Transverse colon (tissue), 4 donors: ENCODE results near the gene CHMP6. TPM values are rescaled to one million over a fixed set of nuclear protein-coding genes. Genes with fewer than 3 reads are reported as not detected.

ENCODE experiments used
- DNase-seq: peaks from one replicate; pipeline ENCODE4 v3.0.0-alpha.2; 2019
- H3K27ac ChIP-seq, 4 donors: fragments of 200-600 bp; sonication (generic); 2 replicates each; pipeline ENCODE4 v1.5.1; 2016 to 2018; ENCODE audit warnings: inconsistent platforms in 4 of 4
- H3K27me3 ChIP-seq: fragments of 200-600 bp; sonication (generic); 2 replicates; pipeline ENCODE4 v1.5.1; 2017; ENCODE audit warnings: inconsistent platforms
- H3K36me3 ChIP-seq, 4 donors: fragments of 200-600 bp; sonication (generic); 2 replicates each; pipeline ENCODE4 v1.5.1; 2017 to 2019; ENCODE audit warnings: inconsistent platforms in 4 of 4
- H3K4me1 ChIP-seq, 4 donors: fragments of 200-600 bp; sonication (generic); 2 replicates each; pipeline ENCODE4 v1.5.1; 2017 to 2020; ENCODE audit warnings: inconsistent platforms in 4 of 4
- H3K4me3 ChIP-seq, 4 donors: fragments of 200-600 bp; sonication (generic); 1 replicate in 1 of 4; 2 replicates in 3 of 4; pipeline versions ENCODE4 v1.5.1 to v1.6.1; 2017 to 2019; ENCODE audit warnings: inconsistent platforms in 4 of 4
- H3K9me3 ChIP-seq, 2 donors: fragments of 200-600 bp; sonication (generic); 2 replicates each; pipeline ENCODE4 v1.5.1; 2017 to 2019; ENCODE audit warnings: inconsistent platforms in 2 of 2
- CTCF ChIP-seq, 5 experiments: fragments of 200-600 bp in 3 of 5; fragments of 450-650 bp in 2 of 5; sonication (generic) in 3 of 5; IDR thresholded peaks; 1 replicate in 2 of 5; 2 replicates in 3 of 5; pipeline ENCODE4 v1.5.1; 2016 to 2017; ENCODE audit warnings: antibody characterized with exemption in 5 of 5, inconsistent platforms in 3 of 5, mild to moderate bottlenecking in 2 of 5, moderate library complexity in 1 of 5
- EP300 ChIP-seq: sonication (generic); formaldehyde crosslinking; IDR thresholded peaks from one replicate; pipeline ENCODE4 v1.6.1; 2017; ENCODE audit warnings: antibody characterized with exemption, low read depth
- POLR2A ChIP-seq: fragments of 450-650 bp; IDR thresholded peaks from one replicate; pipeline ENCODE4 v1.6.1; 2016; ENCODE audit warnings: antibody characterized with exemption, mild to moderate bottlenecking, moderate library complexity
- POLR2AphosphoS5 ChIP-seq, 3 donors: sonication (generic); formaldehyde crosslinking; IDR thresholded peaks; one replicate each; pipeline ENCODE4 v1.6.1; 2016; ENCODE audit warnings: antibody characterized with exemption in 3 of 3
- WGBS, 2 donors: methylation state at CpG; one replicate each; pipeline ENCODE4 v1.1.5; 2018; ENCODE audit warnings: low coverage in 1 of 2; 5-methylcytosine and 5-hydroxymethylcytosine counted together
- in situ Hi-C, 4 donors: fragments of 200-750 bp; cut with MboI; loops; one replicate each; pipeline versions ENCODE4 v1.15.0 to v1.15.1; 2017; ENCODE audit warnings: low sequenced_read_pairs in 3 of 4, low pct_ligation_motif_present in 1 of 4, low pct_unique_long_range_greater_than_20kb in 1 of 4
- intact Hi-C: fragments of 100-400 bp; cut with DNase I; formaldehyde crosslinking; loops from one replicate; pipeline ENCODE4 v1.15.1; 2023; ENCODE audit warnings: low total_unique reads
- total RNA-seq, 4 donors: library from RNA; depleted of rRNA; stranded (reverse); fragments of >200 nt; gene quantifications; one replicate each; pipeline ENCODE4 v1.1.0, GENCODE V29; 2016

Gene CHMP6
- total RNA-seq, 4 donors from 2014 or later, result 38.6 to 107 (median 41.7) TPM

GRCh38 chr17:80964544-80964856 is 27.1 kb upstream of the CHMP6 start:
- peaks cover 5 to 31% (median 19%) of the 10 kb centered on the region in 4 donors for H3K4me1 ChIP-seq
- intact Hi-C loops, result no loop called here

GRCh38 chr17:80964859-80965580 is 26.6 kb upstream of the CHMP6 start:
- Histone ChIP-seq H3K4me3 (no peak overlapping the region), H3K4me1 (peaks cover under 1 to 32% (median 17%) of the 10 kb centered on the region in 4 donors), H3K27me3 (peaks cover 10% of the 10 kb centered on the region), H3K9me3 (no peaks in the 10 kb centered on the region), H3K36me3 (no peaks in the 10 kb centered on the region), H3K27ac (no peak overlapping the region)
- WGBS, 2 donors, result 80 to 89% methylated on average over 2 to 36 of the region's 36 CpGs
- in situ Hi-C loops, result no loop called here
- no peak for DNase-seq
- no peak for TF ChIP-seq POLR2A
- TF ChIP-seq CTCF (IDR thresholded peaks at IDR 0.05), result no peak
- no peak for TF ChIP-seq POLR2AphosphoS5 (IDR thresholded peaks at IDR 0.05)
- no peak for TF ChIP-seq EP300
- intact Hi-C loops, result no loop called here

More at GRCh38 chr17:80964544-80964856, 27.1 kb upstream of the CHMP6 start:
- TF ChIP-seq POLR2A (no peak), CTCF (IDR thresholded peaks at IDR 0.05) (no peak), POLR2AphosphoS5 (IDR thresholded peaks at IDR 0.05) (no peak), EP300 (no peak)
- no peak overlapping the region for H3K4me3 ChIP-seq
- no peaks in the 10 kb centered on the region for H3K36me3 ChIP-seq
- 96% methylated on average over 14 of the region's 14 CpGs; no CpG with 5 or more reads in 1 of the 2 donors for WGBS, 2 donors
- no peaks in the 10 kb centered on the region for H3K9me3 ChIP-seq
- H3K27ac ChIP-seq, result no peak overlapping the region
- no peak for DNase-seq
- in situ Hi-C loops, result no loop called here
- peaks cover 5% of the 10 kb centered on the region for H3K27me3 ChIP-seq

DNA sequence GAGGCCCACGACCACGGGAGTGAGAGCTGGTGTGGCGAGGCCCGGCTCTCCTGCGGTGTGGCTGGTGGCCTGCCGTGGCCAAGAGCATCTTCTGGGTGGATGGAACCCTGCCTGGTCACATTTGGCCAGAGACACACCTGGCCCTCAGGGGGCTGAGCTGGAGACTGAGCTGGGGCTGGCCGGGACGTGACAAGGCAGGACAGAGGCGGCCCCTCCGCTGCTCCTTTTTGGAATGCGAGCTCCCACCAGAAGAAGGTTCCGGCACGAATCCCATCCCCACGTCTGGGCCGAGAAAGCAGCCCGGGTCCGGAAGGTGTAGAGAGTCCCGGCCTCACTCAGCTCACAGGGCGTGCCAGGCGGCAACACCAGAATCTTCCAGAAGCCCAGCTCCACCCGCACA is 26.0 kb upstream of the CHMP6 start:
- intact Hi-C loops (no loop called here), in situ Hi-C loops (no loop called here)
- H3K4me1 ChIP-seq, result peaks cover 0 to 29% (median 19%) of the 10 kb centered on the region in 4 donors
- peaks cover 15% of the 10 kb centered on the region for H3K27me3 ChIP-seq
- TF ChIP-seq EP300, result no peak
- no peak for TF ChIP-seq POLR2AphosphoS5 (IDR thresholded peaks at IDR 0.05)
- no peak for TF ChIP-seq POLR2A
- no peak for TF ChIP-seq CTCF (IDR thresholded peaks at IDR 0.05)
- H3K4me3 ChIP-seq, result no peak overlapping the region
- H3K36me3 ChIP-seq, result no peaks in the 10 kb centered on the region
- H3K9me3 ChIP-seq, result no peaks in the 10 kb centered on the region
- H3K27ac ChIP-seq, result no peak overlapping the region
- no peak for DNase-seq
- WGBS, 2 donors, result 91% methylated on average over 21 of the region's 21 CpGs; no CpG with 5 or more reads in 1 of the 2 donors

GRCh38 chr17:80967404-80967872 is 24.2 kb upstream of the CHMP6 start:
- Histone ChIP-seq H3K27me3 (peaks cover 31% of the 10 kb centered on the region), H3K9me3 (no peaks in the 10 kb centered on the region), H3K4me1 (peaks cover 0 to 32% (median 14%) of the 10 kb centered on the region in 4 donors), H3K27ac (peak overlapping the region in 1 of 4 donors; percentile 76), H3K36me3 (no peaks in the 10 kb centered on the region), H3K4me3 (no peak overlapping the region)
- in situ Hi-C loops, result no loop called here
- TF ChIP-seq EP300 (no peak), CTCF (IDR thresholded peaks at IDR 0.05) (no peak), POLR2A (no peak), POLR2AphosphoS5 (IDR thresholded peaks at IDR 0.05) (no peak)
- intact Hi-C loops, result no loop called here
- whole genome bisulfite sequencing, 2 donors, result 67% methylated on average over 14 of the region's 19 CpGs; no CpG with 5 or more reads in 1 of the 2 donors
- DNase-seq, result no peak
